Measurements from ENCODE around the gene CARF. TPM values are rescaled to one million over a fixed set of nuclear protein-coding genes. Genes with fewer than 3 reads are reported as not detected.
"Not testable (repeated sequence)": the region's sequence is repeated elsewhere in the genome, so short reads cannot be mapped to it uniquely, and the experiment has no call there.

The CARF gene
- polyA plus RNA-seq, 1 donor from 2014 or later = 20.1 TPM

GRCh38 chr2:202911203-202911511 is 918 bp upstream of the CARF start:
- H3K9ac ChIP-seq (ENCODE audit: low read length) = peak overlapping the region; percentile 90
- no peaks in the 10 kb centered on the region for H3K9me2 ChIP-seq (ENCODE audit: insufficient read depth, low read length)
- no peaks in the 10 kb centered on the region for H3F3A ChIP-seq (ENCODE audit: insufficient read depth, low read length, poor library complexity, severe bottlenecking)
- peak overlapping the region; percentile 93 for H3K4me3 ChIP-seq (ENCODE audit: low read length)
- no peaks in the 10 kb centered on the region for H3K9me3 ChIP-seq (ENCODE audit: low read length)
- peak overlapping the region; percentile 98 for H3K27ac ChIP-seq (ENCODE audit: low read length)
- peak overlapping the region; percentile 98 for H2AFZ ChIP-seq (ENCODE audit: low read depth, low read length)
- H3K27me3 ChIP-seq (ENCODE audit: insufficient read depth, low read depth, low read length) = no peaks in the 10 kb centered on the region
- peaks cover 26% of the 10 kb centered on the region for H3K79me2 ChIP-seq (replicated peaks; ENCODE audit: insufficient read depth, low read length)
- TF ChIP-seq REST (IDR thresholded peaks at IDR 0.05; ENCODE audit: borderline replicate concordance) (no peak), EZH2 (IDR thresholded peaks at IDR 0.05; ENCODE audit: borderline replicate concordance, insufficient read depth, low read length, poor library complexity, severe bottlenecking) (no peak), RAD21 (conservative IDR thresholded peaks at IDR 0.05) (no peak)
- no peaks in the 10 kb centered on the region for H4K20me1 ChIP-seq (ENCODE audit: insufficient read depth)
- peak overlapping the region; percentile 97 for H3K4me2 ChIP-seq (ENCODE audit: low read length)
- no peaks in the 10 kb centered on the region for H3K36me3 ChIP-seq (ENCODE audit: insufficient read depth, low read length)

- H3K27ac ChIP-seq (ENCODE audit: low read length) = peak overlapping the region; percentile 98
- not testable (repeated sequence) for H3K36me3 ChIP-seq (ENCODE audit: insufficient read depth, low read length); H3K27me3 ChIP-seq (ENCODE audit: insufficient read depth, low read depth, low read length); H3F3A ChIP-seq (ENCODE audit: insufficient read depth, low read length, poor library complexity, severe bottlenecking); H4K20me1 ChIP-seq (ENCODE audit: insufficient read depth); H3K9me3 ChIP-seq (ENCODE audit: low read length); H3K9me2 ChIP-seq (ENCODE audit: insufficient read depth, low read length); H2AFZ ChIP-seq (ENCODE audit: low read depth, low read length)
- H3K4me3 ChIP-seq (ENCODE audit: low read length) = peak overlapping the region; percentile 93
- H3K79me2 ChIP-seq (replicated peaks; ENCODE audit: insufficient read depth, low read length) = peaks cover 26% of the 10 kb centered on the region
- peak overlapping the region; percentile 90 for H3K9ac ChIP-seq (ENCODE audit: low read length)
- H3K4me2 ChIP-seq (ENCODE audit: low read length) = peak overlapping the region; percentile 39
These were observed 497 bp downstream of the CARF start for GRCh38 chr2:202912342-202913201.

GRCh38 chr2:202918860-202919259 is 6.8 kb downstream of the CARF start:
- Histone ChIP-seq H4K20me1 (ENCODE audit: insufficient read depth) (no peaks in the 10 kb centered on the region), H3K9me2 (ENCODE audit: insufficient read depth, low read length) (no peaks in the 10 kb centered on the region), H3F3A (ENCODE audit: insufficient read depth, low read length, poor library complexity, severe bottlenecking) (no peaks in the 10 kb centered on the region), H3K27me3 (ENCODE audit: insufficient read depth, low read depth, low read length) (no peaks in the 10 kb centered on the region), H3K9ac (ENCODE audit: low read length) (no peak overlapping the region), H3K27ac (ENCODE audit: low read length) (no peak overlapping the region), H3K36me3 (ENCODE audit: insufficient read depth, low read length) (no peaks in the 10 kb centered on the region), H3K79me2 (replicated peaks; ENCODE audit: insufficient read depth, low read length) (no peaks in the 10 kb centered on the region), H3K9me3 (ENCODE audit: low read length) (no peaks in the 10 kb centered on the region), H2AFZ (ENCODE audit: low read depth, low read length) (no peak overlapping the region), H3K4me2 (ENCODE audit: low read length) (no peak overlapping the region), H3K4me3 (ENCODE audit: low read length) (no peak overlapping the region)
- TF ChIP-seq REST (IDR thresholded peaks at IDR 0.05; ENCODE audit: borderline replicate concordance) (no peak), EP300 (conservative IDR thresholded peaks at IDR 0.05; ENCODE audit: poor library complexity, severe bottlenecking) (no peak), POLR2AphosphoS5 (IDR thresholded peaks at IDR 0.05) (no peak), CTCF (IDR thresholded peaks at IDR 0.05; ENCODE audit: poor library complexity, severe bottlenecking) (no peak), TAF1 (IDR thresholded peaks at IDR 0.05; ENCODE audit: low read depth) (no peak), EZH2 (IDR thresholded peaks at IDR 0.05; ENCODE audit: borderline replicate concordance, insufficient read depth, low read length, poor library complexity, severe bottlenecking) (no peak), RAD21 (conservative IDR thresholded peaks at IDR 0.05) (no peak), MXI1 (conservative IDR thresholded peaks at IDR 0.05; ENCODE audit: poor library complexity, severe bottlenecking) (no peak), SMC3 (conservative IDR thresholded peaks at IDR 0.05; ENCODE audit: poor library complexity) (no peak)
